Fibroblast of lung (primary cell): Measurements from ENCODE around the gene ERBB4. TPM values are rescaled to one million over a fixed set of nuclear protein-coding genes. Genes with fewer than 3 reads are reported as not detected.

Experiments used
- DNase-seq, 2 donors: peaks; one replicate each; pipeline versions ENCODE4 v3.0.0 to v3.0.0-alpha.2; 2010; ENCODE audit warnings: low read depth in 2 of 2
- H2AFZ ChIP-seq: 2 replicates; pipeline ENCODE4 v1.5.1; 2012; ENCODE audit warnings: low read length, control low read depth, inconsistent platforms
- H3K27ac ChIP-seq: 2 replicates; pipeline ENCODE4 v1.5.1; 2011; ENCODE audit warnings: low read length, control low read depth; ENCODE audit not compliant: insufficient read depth
- H3K27me3 ChIP-seq: 2 replicates; pipeline ENCODE4 v1.5.1; 2011; ENCODE audit warnings: mild to moderate bottlenecking, low read length; ENCODE audit not compliant: control insufficient read depth, insufficient read depth
- H3K36me3 ChIP-seq: 2 replicates; pipeline ENCODE4 v1.5.1; 2011; ENCODE audit warnings: low read length; ENCODE audit not compliant: control insufficient read depth, insufficient read depth
- H3K4me1 ChIP-seq: 2 replicates; pipeline ENCODE4 v1.5.1; 2011; ENCODE audit warnings: low read length; ENCODE audit not compliant: control insufficient read depth, insufficient read depth; ENCODE audit errors: extremely low read depth
- H3K4me2 ChIP-seq: 2 replicates; pipeline ENCODE4 v1.5.1; 2011; ENCODE audit warnings: low read length, control low read depth; ENCODE audit not compliant: insufficient read depth; ENCODE audit errors: extremely low read depth
- H3K4me3 ChIP-seq, 4 experiments: fragments of 200-600 bp in 1 of 4; sonication (generic) in 1 of 4; replicated peaks in 1 of 4; 2 replicates each; pipeline ENCODE4 v1.5.1; 2011 to 2016; ENCODE audit warnings: low read length in 4 of 4, low read depth in 3 of 4, mild to moderate bottlenecking in 3 of 4, control low read depth in 2 of 4, inconsistent platforms in 1 of 4, mixed read lengths in 1 of 4; ENCODE audit not compliant: insufficient read depth in 1 of 4; ENCODE audit errors: control extremely low read depth in 1 of 4
- H3K79me2 ChIP-seq: 2 replicates; pipeline ENCODE4 v1.5.1; 2012; ENCODE audit warnings: mild to moderate bottlenecking, low read length, inconsistent platforms; ENCODE audit not compliant: control insufficient read depth, insufficient read depth
- H3K9ac ChIP-seq: 2 replicates; pipeline ENCODE4 v1.5.1; 2011; ENCODE audit warnings: mild to moderate bottlenecking, low read length, control low read depth; ENCODE audit not compliant: insufficient read depth
- H3K9me3 ChIP-seq: 2 replicates; pipeline ENCODE4 v1.5.1; 2012; ENCODE audit warnings: low read depth, low read length; ENCODE audit not compliant: control insufficient read depth, insufficient read depth
- H4K20me1 ChIP-seq: 2 replicates; pipeline ENCODE4 v1.5.1; 2011; ENCODE audit warnings: low read length; ENCODE audit not compliant: control insufficient read depth, insufficient read depth; ENCODE audit errors: extremely low read depth
- CTCF ChIP-seq, 2 donors: IDR thresholded peaks in 1 of 2; conservative IDR thresholded peaks in 1 of 2; 1 replicate in 1 of 2; 2 replicates in 1 of 2; pipeline ENCODE4 v1.5.1; 2011 to 2012; ENCODE audit warnings: low read length in 2 of 2, control low read depth in 1 of 2, inconsistent platforms in 1 of 2, low read depth in 1 of 2, mild to moderate bottlenecking in 1 of 2
- EZH2 ChIP-seq: IDR thresholded peaks from 2 replicates; pipeline ENCODE4 v1.5.1; 2012; ENCODE audit warnings: low read length, control low read depth, mild to moderate bottlenecking; ENCODE audit errors: missing control alignments
- polyA plus RNA-seq, 2 donors: library from polyadenylated mRNA; depleted of rRNA in 1 of 2; stranded (reverse) in 1 of 2; unstranded in 1 of 2; fragments of >200 nt; gene quantifications; 2 replicates each; pipeline ENCODE4 v1.2.1, GENCODE V29; 2011 to 2012; ENCODE audit warnings: missing spikeins in 1 of 2
- total RNA-seq: library from RNA; depleted of rRNA; stranded (reverse); fragments of >200 nt; gene quantifications from 2 replicates; pipeline ENCODE4 v1.2.1, GENCODE V29; 2014

The ERBB4 gene
- total and polyA plus RNA-seq, 2 donors (not counting 1 experiment from before 2014, with no cell fraction given): 0.08 to 0.17 TPM

DNA sequence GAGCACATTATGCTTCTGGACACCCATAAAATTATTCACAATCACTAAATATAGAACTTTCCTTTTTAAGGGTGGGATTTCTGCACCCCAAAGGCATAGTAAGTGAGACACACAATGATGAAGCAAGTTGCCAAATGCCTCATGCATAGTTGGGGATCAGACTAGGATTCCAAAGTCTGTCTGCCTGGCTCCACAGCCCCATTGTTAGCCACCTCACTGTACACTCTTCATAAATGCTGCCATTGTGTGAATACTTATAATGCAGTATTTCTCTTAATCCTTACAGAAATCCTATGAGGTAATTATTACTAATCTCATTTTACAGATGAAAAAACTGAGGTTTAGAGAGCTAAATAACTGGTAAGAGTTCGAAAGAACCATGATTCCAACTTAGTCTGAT, 738.6 kb downstream of the ERBB4 start:
- no peak for DNase-seq
- TF ChIP-seq EZH2: no peak
- H3K4me1 ChIP-seq: no peaks in the 10 kb centered on the region
- H2AFZ ChIP-seq: no peak overlapping the region
- H3K36me3 ChIP-seq: no peaks in the 10 kb centered on the region
- no peaks in the 10 kb centered on the region for H3K27me3 ChIP-seq
- no peaks in the 10 kb centered on the region for H3K9me3 ChIP-seq
- no peak overlapping the region for H3K4me2 ChIP-seq
- H3K79me2 ChIP-seq: no peaks in the 10 kb centered on the region
- H4K20me1 ChIP-seq: no peaks in the 10 kb centered on the region
- H3K9ac ChIP-seq: no peak overlapping the region
- H3K4me3 ChIP-seq: no peak overlapping the region
- H3K27ac ChIP-seq: no peak overlapping the region

GRCh38 chr2:211798868-211799267, 739.7 kb downstream of the ERBB4 start:
- Histone ChIP-seq H3K4me2 (no peak overlapping the region), H3K27ac (no peak overlapping the region), H3K79me2 (no peaks in the 10 kb centered on the region), H3K27me3 (no peaks in the 10 kb centered on the region), H3K4me3 (no peak overlapping the region), H3K4me1 (no peaks in the 10 kb centered on the region), H2AFZ (no peak overlapping the region), H3K9me3 (no peaks in the 10 kb centered on the region), H3K9ac (no peak overlapping the region), H4K20me1 (no peaks in the 10 kb centered on the region), H3K36me3 (no peaks in the 10 kb centered on the region)
- no peak for DNase-seq
- TF ChIP-seq EZH2 (no peak), CTCF (conservative IDR thresholded peaks at IDR 0.05 in 1 of 2, IDR thresholded peaks at IDR 0.05 in 1 of 2; ENCODE audit: low read depth in 1 of 2, low read length in 2 of 2) (no peak)

- Histone ChIP-seq H2AFZ (no peak overlapping the region), H3K4me1 (no peaks in the 10 kb centered on the region), H3K36me3 (no peaks in the 10 kb centered on the region), H3K79me2 (no peaks in the 10 kb centered on the region), H3K4me2 (no peak overlapping the region), H3K9me3 (no peaks in the 10 kb centered on the region), H4K20me1 (no peaks in the 10 kb centered on the region), H3K27me3 (no peaks in the 10 kb centered on the region), H3K27ac (no peak overlapping the region), H3K4me3 (no peak overlapping the region), H3K9ac (no peak overlapping the region)
- TF ChIP-seq CTCF (conservative IDR thresholded peaks at IDR 0.05 in 1 of 2, IDR thresholded peaks at IDR 0.05 in 1 of 2; ENCODE audit: low read depth in 1 of 2, low read length in 2 of 2) (no peak), EZH2 (no peak)
- no peak for DNase-seq
Observed at GRCh38 chr2:211793690-211794089, 744.9 kb downstream of the ERBB4 start.
